HepG2 (cell line): Measurements from ENCODE around the gene SETD1A. TPM values are rescaled to one million over a fixed set of nuclear protein-coding genes. Genes with fewer than 3 reads are reported as not detected.

Experiments
- BORCS8-MEF2B ChIP-seq: sonication (generic); formaldehyde crosslinking; IDR thresholded peaks from 2 replicates; pipeline ENCODE4 v1.8.0; 2022; ENCODE audit warnings: mild to moderate bottlenecking, missing genetic modification reagents
- HCFC1 ChIP-seq: fragments of 150-350 bp; IDR thresholded peaks from 2 replicates; pipeline ENCODE4 v1.6.1; 2014; ENCODE audit warnings: low read depth, low read length
- HHEX ChIP-seq: IDR thresholded peaks from 2 replicates; pipeline ENCODE4 v1.6.1; 2016; ENCODE audit warnings: control low read depth
- PRPF4 ChIP-seq: fragments of 200-400 bp; formaldehyde crosslinking; IDR thresholded peaks from 2 replicates; pipeline ENCODE4 v1.6.1; 2016; ENCODE audit warnings: low read length, low read depth; ENCODE audit not compliant: poor library complexity, severe bottlenecking
- SUZ12 ChIP-seq: fragments of 150-350 bp; IDR thresholded peaks from 2 replicates; pipeline ENCODE4 v1.6.1; 2014; ENCODE audit warnings: low read depth, low read length
- ZBTB7A ChIP-seq: sonication (generic); formaldehyde crosslinking; IDR thresholded peaks from 2 replicates; pipeline ENCODE4 v1.8.0; 2022; ENCODE audit warnings: mild to moderate bottlenecking, missing genetic modification reagents
- ZNF577 ChIP-seq: sonication (generic); formaldehyde crosslinking; IDR thresholded peaks from 2 replicates; pipeline ENCODE4 v1.4.0; 2020; ENCODE audit warnings: mild to moderate bottlenecking, low read depth, missing genetic modification reagents, borderline replicate concordance
- polyA plus RNA-seq, 8 experiments: library from polyadenylated mRNA; depleted of rRNA in 3 of 8; stranded (reverse) in 7 of 8; unstranded in 1 of 8; fragments of >200 nt; fragmentation: Illumina TruSeq in 4 of 8; extraction: Trizol in 4 of 8; gene quantifications; 2 replicates each; pipeline versions ENCODE4 v1.2.1 to v1.2.3, GENCODE V29; 2011 to 2016; ENCODE audit warnings: low read depth in 4 of 8, missing spikeins in 1 of 8, mixed read lengths in 1 of 8; ENCODE audit not compliant: insufficient read depth in 1 of 8
- total RNA-seq, 5 experiments: library from RNA; depleted of rRNA; stranded (reverse); fragments of >200 nt; fragmentation: Illumina TruSeq; extraction: Trizol; gene quantifications; 2 replicates each; pipeline ENCODE4 v1.2.3, GENCODE V29; 2016; ENCODE audit warnings: low read depth in 1 of 5
- TF ChIP-seq, protein P1 (sequence below): sonication (generic); formaldehyde crosslinking; IDR thresholded peaks from 2 replicates; pipeline ENCODE4 v1.5.1; 2020; ENCODE audit warnings: missing genetic modification reagents, mild to moderate bottlenecking, borderline replicate concordance
- TF ChIP-seq, protein P2 (sequence below): sonication (generic); formaldehyde crosslinking; IDR thresholded peaks from 2 replicates; pipeline ENCODE4 v1.8.1; 2023; ENCODE audit warnings: mild to moderate bottlenecking, inconsistent platforms, moderate library complexity, missing genetic modification reagents, borderline replicate concordance
- TF ChIP-seq, protein P3 (sequence below): sonication (generic); formaldehyde crosslinking; IDR thresholded peaks from 2 replicates; pipeline ENCODE4 v1.5.0; 2020; ENCODE audit warnings: missing genetic modification reagents
- TF ChIP-seq, protein P4 (sequence below): sonication (generic); formaldehyde crosslinking; conservative IDR thresholded peaks from 2 replicates; pipeline ENCODE4 v1.4.0; 2020; ENCODE audit warnings: missing genetic modification reagents
- TF ChIP-seq, protein P5 (sequence below): sonication (generic); formaldehyde crosslinking; IDR thresholded peaks from 2 replicates; pipeline ENCODE4 v1.5.0; 2020; ENCODE audit warnings: missing genetic modification reagents
- TF ChIP-seq, protein P6 (sequence below): sonication (generic); IDR thresholded peaks from 2 replicates; pipeline ENCODE4 v1.6.1; 2016; ENCODE audit warnings: low read depth, borderline replicate concordance

Gene SETD1A
- total and polyA plus RNA-seq, 2 of the 13 experiments (the other 11 are each of a cell fraction or from before 2014, with no cell fraction given) = 3.8 to 5.6 TPM

DNA sequence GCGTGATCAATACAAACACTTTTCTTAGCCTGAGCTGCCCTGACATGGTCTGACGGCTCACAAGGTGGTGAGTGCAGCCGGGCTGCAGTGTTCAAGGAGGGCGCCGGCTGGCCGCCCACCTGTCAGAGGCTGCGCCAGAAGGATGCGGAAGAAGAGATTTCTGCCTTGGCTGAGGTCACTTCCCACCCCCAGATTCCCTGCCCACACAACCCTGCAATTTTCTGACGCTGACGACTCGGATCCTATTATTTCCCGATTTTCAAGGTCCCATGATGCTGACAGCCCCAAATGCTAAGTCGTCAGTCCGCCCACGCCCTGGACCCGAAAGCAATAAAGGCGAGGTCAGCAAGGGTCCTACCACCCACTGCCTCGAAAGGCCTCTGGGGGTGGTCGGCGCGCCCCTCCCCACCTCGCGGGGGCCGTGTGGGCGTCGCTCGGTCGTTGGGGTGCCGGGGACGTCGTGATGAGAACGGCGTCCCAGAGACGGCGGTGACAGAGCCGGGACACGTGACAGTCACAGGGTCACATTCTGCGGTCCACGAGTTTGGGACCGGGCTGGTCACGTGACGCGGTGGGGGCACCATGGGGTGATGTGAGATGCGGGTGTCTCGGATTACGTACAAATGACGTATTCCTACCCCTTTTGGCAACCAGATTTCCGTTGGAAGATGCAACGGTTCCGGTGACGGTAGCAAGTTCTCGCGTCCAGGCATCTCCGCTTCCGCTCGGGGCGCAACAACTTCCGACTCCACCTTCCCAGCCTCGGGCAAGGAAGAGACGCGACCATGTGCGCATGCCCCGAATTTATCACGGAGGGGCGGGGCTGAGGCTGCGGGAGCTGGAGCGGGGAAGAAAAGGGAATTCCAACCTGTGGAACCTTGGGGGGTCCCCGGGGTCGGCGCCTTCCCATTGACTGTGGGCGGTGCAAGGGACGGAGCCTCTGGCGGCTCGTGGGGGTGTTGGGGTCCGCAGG, 75.5 kb downstream of the SETD1A start, which contains the start of gene STX4 (continued):
- TF ChIP-seq, protein P1, sequence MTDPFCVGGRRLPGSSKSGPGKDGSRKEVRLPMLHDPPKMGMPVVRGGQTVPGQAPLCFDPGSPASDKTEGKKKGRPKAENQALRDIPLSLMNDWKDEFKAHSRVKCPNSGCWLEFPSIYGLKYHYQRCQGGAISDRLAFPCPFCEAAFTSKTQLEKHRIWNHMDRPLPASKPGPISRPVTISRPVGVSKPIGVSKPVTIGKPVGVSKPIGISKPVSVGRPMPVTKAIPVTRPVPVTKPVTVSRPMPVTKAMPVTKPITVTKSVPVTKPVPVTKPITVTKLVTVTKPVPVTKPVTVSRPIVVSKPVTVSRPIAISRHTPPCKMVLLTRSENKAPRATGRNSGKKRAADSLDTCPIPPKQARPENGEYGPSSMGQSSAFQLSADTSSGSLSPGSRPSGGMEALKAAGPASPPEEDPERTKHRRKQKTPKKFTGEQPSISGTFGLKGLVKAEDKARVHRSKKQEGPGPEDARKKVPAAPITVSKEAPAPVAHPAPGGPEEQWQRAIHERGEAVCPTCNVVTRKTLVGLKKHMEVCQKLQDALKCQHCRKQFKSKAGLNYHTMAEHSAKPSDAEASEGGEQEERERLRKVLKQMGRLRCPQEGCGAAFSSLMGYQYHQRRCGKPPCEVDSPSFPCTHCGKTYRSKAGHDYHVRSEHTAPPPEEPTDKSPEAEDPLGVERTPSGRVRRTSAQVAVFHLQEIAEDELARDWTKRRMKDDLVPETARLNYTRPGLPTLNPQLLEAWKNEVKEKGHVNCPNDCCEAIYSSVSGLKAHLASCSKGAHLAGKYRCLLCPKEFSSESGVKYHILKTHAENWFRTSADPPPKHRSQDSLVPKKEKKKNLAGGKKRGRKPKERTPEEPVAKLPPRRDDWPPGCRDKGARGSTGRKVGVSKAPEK = no peak
- TF ChIP-seq ZBTB7A (CRISPR knock-in tag) = peak; percentile 91
- TF ChIP-seq, protein P2, sequence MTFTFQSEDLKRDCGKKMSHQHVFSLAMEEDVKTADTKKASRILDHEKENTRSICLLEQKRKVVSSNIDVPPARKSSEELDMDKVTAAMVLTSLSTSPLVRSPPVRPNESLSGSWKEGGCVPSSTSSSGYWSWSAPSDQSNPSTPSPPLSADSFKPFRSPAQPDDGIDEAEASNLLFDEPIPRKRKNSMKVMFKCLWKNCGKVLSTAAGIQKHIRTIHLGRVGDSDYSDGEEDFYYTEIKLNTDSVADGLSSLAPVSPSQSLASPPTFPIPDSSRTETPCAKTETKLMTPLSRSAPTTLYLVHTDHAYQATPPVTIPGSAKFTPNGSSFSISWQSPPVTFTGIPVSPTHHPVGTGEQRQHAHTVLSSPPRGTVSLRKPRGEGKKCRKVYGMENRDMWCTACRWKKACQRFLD = peak; percentile 84
- no peak for TF ChIP-seq ZNF577
- TF ChIP-seq, protein P3, sequence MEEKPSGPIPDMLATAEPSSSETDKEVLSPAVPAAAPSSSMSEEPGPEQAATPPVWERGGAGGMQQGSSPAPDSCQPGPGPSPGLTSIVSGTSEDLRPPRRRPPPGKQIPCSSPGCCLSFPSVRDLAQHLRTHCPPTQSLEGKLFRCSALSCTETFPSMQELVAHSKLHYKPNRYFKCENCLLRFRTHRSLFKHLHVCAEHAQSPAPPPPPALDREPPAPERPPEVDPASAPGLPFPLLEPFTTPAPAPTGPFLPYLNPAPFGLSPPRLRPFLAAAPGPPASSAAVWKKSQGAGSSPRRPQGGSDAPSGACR (CRISPR knock-in tag) = peak; percentile 90
- TF ChIP-seq, protein P4, sequence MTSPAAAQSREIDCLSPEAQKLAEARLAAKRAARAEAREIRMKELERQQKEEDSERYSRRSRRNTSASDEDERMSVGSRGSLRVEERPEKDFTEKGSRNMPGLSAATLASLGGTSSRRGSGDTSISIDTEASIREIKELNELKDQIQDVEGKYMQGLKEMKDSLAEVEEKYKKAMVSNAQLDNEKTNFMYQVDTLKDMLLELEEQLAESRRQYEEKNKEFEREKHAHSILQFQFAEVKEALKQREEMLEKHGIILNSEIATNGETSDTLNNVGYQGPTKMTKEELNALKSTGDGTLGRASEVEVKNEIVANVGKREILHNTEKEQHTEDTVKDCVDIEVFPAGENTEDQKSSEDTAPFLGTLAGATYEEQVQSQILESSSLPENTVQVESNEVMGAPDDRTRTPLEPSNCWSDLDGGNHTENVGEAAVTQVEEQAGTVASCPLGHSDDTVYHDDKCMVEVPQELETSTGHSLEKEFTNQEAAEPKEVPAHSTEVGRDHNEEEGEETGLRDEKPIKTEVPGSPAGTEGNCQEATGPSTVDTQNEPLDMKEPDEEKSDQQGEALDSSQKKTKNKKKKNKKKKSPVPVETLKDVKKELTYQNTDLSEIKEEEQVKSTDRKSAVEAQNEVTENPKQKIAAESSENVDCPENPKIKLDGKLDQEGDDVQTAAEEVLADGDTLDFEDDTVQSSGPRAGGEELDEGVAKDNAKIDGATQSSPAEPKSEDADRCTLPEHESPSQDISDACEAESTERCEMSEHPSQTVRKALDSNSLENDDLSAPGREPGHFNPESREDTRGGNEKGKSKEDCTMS (CRISPR knock-in tag) = peak; percentile 81; the same call in 1 of the 2 replicates
- peak; percentile 83 for TF ChIP-seq HCFC1
- TF ChIP-seq, protein P5, sequence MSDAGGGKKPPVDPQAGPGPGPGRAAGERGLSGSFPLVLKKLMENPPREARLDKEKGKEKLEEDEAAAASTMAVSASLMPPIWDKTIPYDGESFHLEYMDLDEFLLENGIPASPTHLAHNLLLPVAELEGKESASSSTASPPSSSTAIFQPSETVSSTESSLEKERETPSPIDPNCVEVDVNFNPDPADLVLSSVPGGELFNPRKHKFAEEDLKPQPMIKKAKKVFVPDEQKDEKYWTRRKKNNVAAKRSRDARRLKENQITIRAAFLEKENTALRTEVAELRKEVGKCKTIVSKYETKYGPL (CRISPR knock-in tag) = 0 out of 2 replicates have a peak, but pooled peaks have one; percentile 36
- TF ChIP-seq BORCS8-MEF2B = peak; percentile 70
- TF ChIP-seq HHEX = 0 out of 2 replicates have a peak, but pooled peaks have one; percentile 7
- no peak for TF ChIP-seq SUZ12
- TF ChIP-seq PRPF4 = no peak
- TF ChIP-seq, protein P6, sequence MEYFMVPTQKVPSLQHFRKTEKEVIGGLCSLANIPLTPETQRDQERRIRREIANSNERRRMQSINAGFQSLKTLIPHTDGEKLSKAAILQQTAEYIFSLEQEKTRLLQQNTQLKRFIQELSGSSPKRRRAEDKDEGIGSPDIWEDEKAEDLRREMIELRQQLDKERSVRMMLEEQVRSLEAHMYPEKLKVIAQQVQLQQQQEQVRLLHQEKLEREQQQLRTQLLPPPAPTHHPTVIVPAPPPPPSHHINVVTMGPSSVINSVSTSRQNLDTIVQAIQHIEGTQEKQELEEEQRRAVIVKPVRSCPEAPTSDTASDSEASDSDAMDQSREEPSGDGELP = 0 out of 2 replicates have a peak, but pooled peaks have one; percentile 1
- TF ChIP-seq, all 625 proteins: peak for 345
